ENCODE measurements around the gene CDHR5. TPM values are rescaled to one million over a fixed set of nuclear protein-coding genes. Genes with fewer than 3 reads are reported as not detected.

CDHR5 gene
- total and polyA plus RNA-seq, 9 of the 15 experiments (the other 6 are each of a cell fraction or from before 2014, with no cell fraction given), result 0.16 TPM; not detected in 8

- TF ChIP-seq IFI16 (CRISPR knock-in tag; IDR thresholded peaks at IDR 0.05) (no peak), ZBTB8A (IDR thresholded peaks at IDR 0.05; ENCODE audit: partially characterized antibody) (no peak), SIN3B (IDR thresholded peaks at IDR 0.05; ENCODE audit: low read depth) (no peak), ZNF354B (CRISPR knock-in tag; IDR thresholded peaks at IDR 0.05) (no peak), RBFOX2 (IDR thresholded peaks at IDR 0.05; ENCODE audit: low read depth, low read length) (no peak), YY1 (IDR thresholded peaks at IDR 0.05; ENCODE audit: borderline replicate concordance in 1 of 3, control insufficient read depth in 1 of 3, extremely low read depth in 1 of 3, insufficient read depth in 3 of 3, insufficient read length in 1 of 3, insufficient replicate concordance in 2 of 3, low read depth in 1 of 3, low read length in 2 of 3) (peak in 1 of 3 experiments; percentile 10), PHF20 (IDR thresholded peaks at IDR 0.05; ENCODE audit: partially characterized antibody) (peak; percentile 54), KDM2B (CRISPR knock-in tag; IDR thresholded peaks at IDR 0.05) (peak; percentile 93), RBM34 (IDR thresholded peaks at IDR 0.05; ENCODE audit: borderline replicate concordance, insufficient read depth, low read length) (peak; percentile 97; the same call in 1 of the 2 replicates), TBL1XR1 (IDR thresholded peaks at IDR 0.05; ENCODE audit: low read length in 2 of 2) (no peak), GTF2E2 (tag; IDR thresholded peaks at IDR 0.05) (0 out of 2 replicates have a peak, but pooled peaks have one; percentile 16), NFE2 (IDR thresholded peaks at IDR 0.05; ENCODE audit: low read depth) (no peak), MAZ (CRISPR knock-in tag; conservative IDR thresholded peaks at IDR 0.05 in 1 of 2, IDR thresholded peaks at IDR 0.05 in 1 of 2) (peak in 1 of 2 experiments; percentile 51; a peak in 1 of 4 replicates), DDX20 (tag; IDR thresholded peaks at IDR 0.05; ENCODE audit: low read depth) (no peak), RBM15 (IDR thresholded peaks at IDR 0.05; ENCODE audit: insufficient read depth, low read length) (no peak), ZNF277 (CRISPR knock-in tag; IDR thresholded peaks at IDR 0.05; ENCODE audit: borderline replicate concordance) (no peak), KDM4B (IDR thresholded peaks at IDR 0.05; ENCODE audit: borderline replicate concordance in 2 of 2, low read depth in 1 of 2) (no peak), ZNF274 (IDR thresholded peaks at IDR 0.05; ENCODE audit: borderline replicate concordance, low read depth, low read length) (no peak), MAFF (IDR thresholded peaks at IDR 0.05; ENCODE audit: low read length) (no peak), CCNT2 (IDR thresholded peaks at IDR 0.05; ENCODE audit: borderline replicate concordance, extremely low read depth, insufficient read length, low read depth, low read length) (peak; percentile 4), RFX7 (CRISPR knock-in tag; IDR thresholded peaks at IDR 0.05) (no peak), ZFP30 (CRISPR knock-in tag; IDR thresholded peaks at IDR 0.05; ENCODE audit: borderline replicate concordance) (no peak)
- TF ChIP-seq, protein P1, sequence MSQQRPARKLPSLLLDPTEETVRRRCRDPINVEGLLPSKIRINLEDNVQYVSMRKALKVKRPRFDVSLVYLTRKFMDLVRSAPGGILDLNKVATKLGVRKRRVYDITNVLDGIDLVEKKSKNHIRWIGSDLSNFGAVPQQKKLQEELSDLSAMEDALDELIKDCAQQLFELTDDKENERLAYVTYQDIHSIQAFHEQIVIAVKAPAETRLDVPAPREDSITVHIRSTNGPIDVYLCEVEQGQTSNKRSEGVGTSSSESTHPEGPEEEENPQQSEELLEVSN (IDR thresholded peaks at IDR 0.05; ENCODE audit: borderline replicate concordance in 1 of 2, extremely low read depth in 1 of 2, insufficient read depth in 1 of 2, insufficient read length in 1 of 2, low read depth in 1 of 2, low read length in 1 of 2, poor library complexity in 1 of 2, severe bottlenecking in 1 of 2), result peak; percentile 67 to 86
- TF ChIP-seq, protein P2, sequence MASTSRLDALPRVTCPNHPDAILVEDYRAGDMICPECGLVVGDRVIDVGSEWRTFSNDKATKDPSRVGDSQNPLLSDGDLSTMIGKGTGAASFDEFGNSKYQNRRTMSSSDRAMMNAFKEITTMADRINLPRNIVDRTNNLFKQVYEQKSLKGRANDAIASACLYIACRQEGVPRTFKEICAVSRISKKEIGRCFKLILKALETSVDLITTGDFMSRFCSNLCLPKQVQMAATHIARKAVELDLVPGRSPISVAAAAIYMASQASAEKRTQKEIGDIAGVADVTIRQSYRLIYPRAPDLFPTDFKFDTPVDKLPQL (IDR thresholded peaks at IDR 0.05; ENCODE audit: extremely low read depth, insufficient read length), result no peak
Observed at GRCh38 chr11:575313-575995, 49.3 kb downstream of the CDHR5 start (continued).
